Esophagus squamous epithelium (tissue), 5 donors: Measurements from ENCODE around the gene SCGB3A1. TPM values are rescaled to one million over a fixed set of nuclear protein-coding genes. Genes with fewer than 3 reads are reported as not detected.

Experiments used
- DNase-seq: peaks from one replicate; lab custom pipeline; 2025; lab: John Stamatoyannopoulos, UW
- H3K27ac ChIP-seq, 4 donors: fragments of 200-600 bp; sonication (generic); one replicate each; pipeline ENCODE4 v1.5.1; 2016 to 2019; ENCODE audit warnings: mild to moderate bottlenecking in 1 of 4
- H3K27me3 ChIP-seq, 4 donors: fragments of 200-600 bp; sonication (generic); 1 replicate in 3 of 4; 2 replicates in 1 of 4; pipeline versions ENCODE4 v1.5.1 to v1.6.0; 2017 to 2021; ENCODE audit warnings: antibody characterized with exemption in 1 of 4
- H3K36me3 ChIP-seq, 3 donors: fragments of 200-600 bp; sonication (generic); one replicate each; pipeline ENCODE4 v1.5.1; 2016 to 2019
- H3K4me1 ChIP-seq, 3 donors: fragments of 200-600 bp; sonication (generic); one replicate each; pipeline ENCODE4 v1.5.1; 2017 to 2019
- H3K4me3 ChIP-seq, 4 donors: fragments of 200-600 bp; sonication (generic); 1 replicate in 3 of 4; 2 replicates in 1 of 4; pipeline ENCODE4 v1.5.1; 2016 to 2019; ENCODE audit warnings: mild to moderate bottlenecking in 2 of 4, moderate library complexity in 1 of 4
- H3K9me3 ChIP-seq, 3 donors: fragments of 200-600 bp; sonication (generic); one replicate each; pipeline ENCODE4 v1.5.1; 2016 to 2019
- CTCF ChIP-seq, 6 experiments: fragments of 450-650 bp in 4 of 6; fragments of 200-600 bp in 2 of 6; sonication (generic) in 2 of 6; IDR thresholded peaks; one replicate each; pipeline ENCODE4 v1.5.1; 2016 to 2019; ENCODE audit warnings: antibody characterized with exemption in 6 of 6, mild to moderate bottlenecking in 4 of 6, moderate library complexity in 4 of 6
- POLR2A ChIP-seq, 4 donors: fragments of 450-650 bp; IDR thresholded peaks; one replicate each; pipeline ENCODE4 v1.6.1; 2017; ENCODE audit warnings: antibody characterized with exemption in 4 of 4, mild to moderate bottlenecking in 4 of 4, moderate library complexity in 3 of 4
- WGBS, 2 donors: methylation state at CpG; one replicate each; pipeline ENCODE4 v1.1.5; 2018; 5-methylcytosine and 5-hydroxymethylcytosine counted together
- intact Hi-C: fragments of 100-400 bp; cut with DNase I; formaldehyde crosslinking; loops from one replicate; pipeline ENCODE4 v1.15.0; 2022
- total RNA-seq, 4 donors: library from RNA; depleted of rRNA; stranded (reverse); fragments of >200 nt; gene quantifications; one replicate each; pipeline ENCODE4 v1.1.0, GENCODE V29; 2016
- donor health status: DM: yes; HTN: yes; CAD: no.

SCGB3A1 gene
- total RNA-seq, 4 donors from 2014 or later = 2.1 to 101 TPM; not detected in 2

GRCh38 chr5:180632768-180633167 is 41.5 kb upstream of the SCGB3A1 start:
- H3K27me3 ChIP-seq = peaks cover 0 to 37% (median 0%) of the 10 kb centered on the region in 4 donors
- 66 to 80% methylated on average over 1 to 8 of the region's 10 CpGs for WGBS, 2 donors
- intact Hi-C loops = no loop called here
- H3K27ac ChIP-seq = no peak overlapping the region
- H3K36me3 ChIP-seq = no peaks in the 10 kb centered on the region
- H3K9me3 ChIP-seq = no peaks in the 10 kb centered on the region
- DNase-seq = no peak
- no peak overlapping the region for H3K4me3 ChIP-seq
- TF ChIP-seq POLR2A (IDR thresholded peaks at IDR 0.05) (no peak), CTCF (IDR thresholded peaks at IDR 0.05) (no peak)
- no peaks in the 10 kb centered on the region for H3K4me1 ChIP-seq

- no peaks in the 10 kb centered on the region for H3K4me1 ChIP-seq
- WGBS, 2 donors = 40 to 57% methylated on average over 1 to 16 of the region's 36 CpGs
- no peak for TF ChIP-seq POLR2A (IDR thresholded peaks at IDR 0.05)
- no peak for TF ChIP-seq CTCF (IDR thresholded peaks at IDR 0.05)
- no peaks in the 10 kb centered on the region for H3K36me3 ChIP-seq
- DNase-seq = no peak
- H3K9me3 ChIP-seq = no peaks in the 10 kb centered on the region
- no peak overlapping the region for H3K4me3 ChIP-seq
- H3K27me3 ChIP-seq = peaks cover 0 to 40% (median 0%) of the 10 kb centered on the region in 4 donors
- intact Hi-C loops = no loop called here
- H3K27ac ChIP-seq = no peak overlapping the region
Measured at GRCh38 chr5:180631549-180632383, 40.5 kb upstream of the SCGB3A1 start.

- intact Hi-C loops = no loop called here
- 78% methylated on average over 11 of the region's 22 CpGs; no CpG with 5 or more reads in 1 of the 2 donors for WGBS, 2 donors
- peaks cover 0 to 40% (median 0%) of the 10 kb centered on the region in 4 donors for H3K27me3 ChIP-seq
Measured at GRCh38 chr5:180630426-180630825, 39.1 kb upstream of the SCGB3A1 start.

GRCh38 chr5:180629831-180630382 is 38.6 kb upstream of the SCGB3A1 start:
- Histone ChIP-seq H3K36me3 (no peaks in the 10 kb centered on the region), H3K4me1 (peaks cover 0 to 3% (median 0%) of the 10 kb centered on the region in 3 donors), H3K27ac (no peak overlapping the region), H3K9me3 (no peaks in the 10 kb centered on the region), H3K27me3 (peaks cover 0 to 40% (median 0%) of the 10 kb centered on the region in 4 donors), H3K4me3 (no peak overlapping the region)
- no peak for DNase-seq
- intact Hi-C loops = no loop called here
- 80 to 100% methylated on average over 1 of the region's 25 CpGs for WGBS, 2 donors
- no peak for TF ChIP-seq POLR2A (IDR thresholded peaks at IDR 0.05)
- TF ChIP-seq CTCF (IDR thresholded peaks at IDR 0.05) = no peak

More at GRCh38 chr5:180630426-180630825, 39.1 kb upstream of the SCGB3A1 start:
- Histone ChIP-seq H3K4me1 (no peaks in the 10 kb centered on the region), H3K4me3 (no peak overlapping the region), H3K27ac (no peak overlapping the region), H3K36me3 (no peaks in the 10 kb centered on the region), H3K9me3 (no peaks in the 10 kb centered on the region)
- no peak for DNase-seq
- TF ChIP-seq POLR2A (IDR thresholded peaks at IDR 0.05) (no peak), CTCF (IDR thresholded peaks at IDR 0.05) (no peak)
